Endothelial cell of umbilical vein (primary cell): ENCODE data around the gene DUOXA1. TPM values are rescaled to one million over a fixed set of nuclear protein-coding genes. Genes with fewer than 3 reads are reported as not detected.

Experiments used
- BruUV-seq: library from RNA; stranded (reverse); fragments of 400-500 nt; replicated peaks from 2 replicates; lab custom pipeline; 2021; lab: Mats Ljungman, UMichigan
- CTCF ChIA-PET: fragments of 300-600, 350-600 bp; sonication (Branson Sonifier 250); formaldehyde crosslinking; loops from one replicate; lab custom pipeline; 2021; ENCODE audit warnings: antibody characterized with exemption, inconsistent platforms; lab: Charles Lee
- POLR2A ChIA-PET: fragments of 300-600, 350-600 bp; sonication (Branson Sonifier 250); formaldehyde crosslinking; loops from one replicate; lab custom pipeline; 2021; ENCODE audit warnings: antibody characterized with exemption, inconsistent platforms; lab: Charles Lee
- DNase-seq: peaks from one replicate; pipeline ENCODE4 v3.0.0-alpha.2; 2011; ENCODE audit warnings: low read depth, low spot score
- FAIRE-seq: peaks from 2 replicates; lab custom pipeline; 2011; peaks lifted over from hg19 to GRCh38; lab: Jason Lieb, UNC
- H2AFZ ChIP-seq: 2 replicates; pipeline ENCODE4 v1.6.0; 2012; ENCODE audit warnings: low read depth, low read length, control low read depth, inconsistent platforms
- H3K27ac ChIP-seq: 2 replicates; pipeline ENCODE4 v1.5.1; 2011; ENCODE audit warnings: low read depth, mild to moderate bottlenecking, control low read depth, low read length, moderate library complexity; ENCODE audit not compliant: insufficient read depth
- H3K27me3 ChIP-seq, 2 experiments: 2 replicates each; pipeline versions ENCODE4 v1.6.0 to v1.6.1; 2011; ENCODE audit warnings: low read length in 2 of 2, mixed read lengths in 1 of 2; ENCODE audit not compliant: control insufficient read depth in 2 of 2, insufficient read depth in 2 of 2
- H3K36me3 ChIP-seq, 2 experiments: 2 replicates in 1 of 2; 3 replicates in 1 of 2; pipeline ENCODE4 v1.5.1; 2011; ENCODE audit warnings: low read length in 2 of 2, mild to moderate bottlenecking in 1 of 2, moderate library complexity in 1 of 2; ENCODE audit not compliant: control insufficient read depth in 2 of 2, insufficient read depth in 2 of 2; ENCODE audit errors: extremely low read depth in 1 of 2
- H3K4me1 ChIP-seq: 3 replicates; pipeline ENCODE4 v1.5.1; 2011; ENCODE audit warnings: mild to moderate bottlenecking, low read length; ENCODE audit not compliant: control insufficient read depth, insufficient read depth; ENCODE audit errors: extremely low read depth
- H3K4me2 ChIP-seq: 2 replicates; pipeline ENCODE4 v1.6.1; 2011; ENCODE audit warnings: low read length, control low read depth, mixed read lengths; ENCODE audit not compliant: insufficient read depth
- H3K4me3 ChIP-seq, 3 experiments: fragments of 200-600 bp in 1 of 3; sonication (generic), shearing (Covaris generic) in 1 of 3; replicated peaks in 1 of 3; 2 replicates each; pipeline ENCODE4 v1.5.1; 2011 to 2016; ENCODE audit warnings: control low read depth in 3 of 3, low read length in 3 of 3, mild to moderate bottlenecking in 2 of 3, inconsistent platforms in 1 of 3, low read depth in 1 of 3, moderate library complexity in 1 of 3; ENCODE audit not compliant: insufficient read depth in 1 of 3
- H3K79me2 ChIP-seq: 2 replicates; pipeline ENCODE4 v1.6.0; 2012; ENCODE audit warnings: low read length, inconsistent platforms; ENCODE audit not compliant: control insufficient read depth, insufficient read depth
- H3K9ac ChIP-seq: replicated peaks from 2 replicates; pipeline ENCODE3; 2011; ENCODE audit warnings: low read length, control low read depth; ENCODE audit not compliant: insufficient read depth; ENCODE audit errors: extremely low read depth
- H3K9me1 ChIP-seq: replicated peaks from 3 replicates; pipeline ENCODE4 v1.6.0; 2011; ENCODE audit warnings: mild to moderate bottlenecking, low read length; ENCODE audit not compliant: control insufficient read depth, insufficient read depth; ENCODE audit errors: extremely low read depth
- H3K9me3 ChIP-seq: replicated peaks from 2 replicates; pipeline ENCODE4 v1.5.1; 2012; ENCODE audit warnings: low read length, inconsistent platforms; ENCODE audit not compliant: control insufficient read depth, insufficient read depth
- H4K20me1 ChIP-seq: replicated peaks from 2 replicates; pipeline ENCODE3; 2011; ENCODE audit warnings: mild to moderate bottlenecking, low read length; ENCODE audit not compliant: control insufficient read depth, insufficient read depth; ENCODE audit errors: extremely low read depth
- CTCF ChIP-seq, 2 donors: IDR thresholded peaks; 1 replicate in 1 of 2; 2 replicates in 1 of 2; pipeline ENCODE4 v1.5.1; 2011; ENCODE audit warnings: low read length in 2 of 2, mild to moderate bottlenecking in 2 of 2, moderate library complexity in 2 of 2, control low read depth in 1 of 2, inconsistent platforms in 1 of 2, low read depth in 1 of 2; ENCODE audit not compliant: insufficient read depth in 1 of 2; ENCODE audit errors: extremely low read depth in 1 of 2
- EZH2 ChIP-seq: IDR thresholded peaks from 2 replicates; pipeline ENCODE4 v1.6.1; 2012; ENCODE audit warnings: borderline replicate concordance, low read depth, mild to moderate bottlenecking, moderate library complexity, low read length, inconsistent platforms; ENCODE audit not compliant: severe bottlenecking
- FOS ChIP-seq: IDR thresholded peaks from 2 replicates; pipeline ENCODE4 v1.6.1; 2011; ENCODE audit warnings: mild to moderate bottlenecking, low read length, moderate library complexity, borderline replicate concordance; ENCODE audit not compliant: insufficient read depth
- GATA2 ChIP-seq: IDR thresholded peaks from 2 replicates; pipeline ENCODE4 v1.7.0; 2011; ENCODE audit warnings: low read depth, mild to moderate bottlenecking, moderate library complexity, mixed read lengths, low read length; ENCODE audit not compliant: insufficient read length, insufficient read depth
- JUN ChIP-seq: IDR thresholded peaks from 2 replicates; pipeline ENCODE4 v1.6.1; 2011; ENCODE audit warnings: borderline replicate concordance, low read depth; ENCODE audit not compliant: insufficient read length, insufficient read depth
- MAX ChIP-seq: IDR thresholded peaks from 2 replicates; pipeline ENCODE4 v1.6.1; 2011; ENCODE audit not compliant: insufficient read depth, insufficient read length
- MYC ChIP-seq: IDR thresholded peaks from one replicate; pipeline ENCODE4 v1.6.1; 2011; ENCODE audit warnings: mild to moderate bottlenecking, low read depth, low read length
- POLR2A ChIP-seq: IDR thresholded peaks from 2 replicates; pipeline ENCODE4 v1.6.1; 2012; ENCODE audit warnings: low read depth, mild to moderate bottlenecking, control low read depth, low read length
- POLR2AphosphoS5 ChIP-seq: IDR thresholded peaks from 2 replicates; pipeline ENCODE4 v1.6.1; 2012; ENCODE audit warnings: low read depth, mild to moderate bottlenecking, control low read depth, low read length, moderate library complexity; ENCODE audit not compliant: insufficient read depth
- dilution Hi-C: fragments of 300-500 bp; cut with MboI; formaldehyde crosslinking; loops from one replicate; pipeline ENCODE4 v1.15.0; 2019; ENCODE audit warnings: low sequenced_read_pairs; ENCODE audit not compliant: extremely low pct_ligation_motif_present
- intact Hi-C: fragments of 100-400 bp; cut with micrococcal nuclease; formaldehyde crosslinking; loops from one replicate; pipeline ENCODE4 v1.10.0; 2022
- polyA plus RNA-seq, 4 experiments: library from polyadenylated mRNA; depleted of rRNA in 3 of 4; stranded (reverse) in 3 of 4; unstranded in 1 of 4; fragments of >200 nt; gene quantifications; 2 replicates each; pipeline versions ENCODE4 v1.2.1 to v1.2.3, GENCODE V29; 2011 to 2012; ENCODE audit warnings: missing spikeins in 1 of 4
- total RNA-seq: library from RNA; stranded (reverse); gene quantifications from 2 replicates; pipeline ENCODE4 v1.2.3, GENCODE V29; 2021

The DUOXA1 gene
- total and polyA plus RNA-seq, 2 donors (not counting 3 experiments of a cell fraction or from before 2014, with no cell fraction given), result 0.07 TPM; not detected in 1

GRCh38 chr15:45174577-45174976 is 44.9 kb upstream of the DUOXA1 start:
- POLR2A ChIA-PET, result no interaction called here
- CTCF ChIA-PET, result interaction anchor here (1.4 to 2.7 kb wide), 3 partner anchors 10 to 12 kb away, joined by 3 to 11 read pairs (median 5); no protein-coding TSS in a partner anchor

GRCh38 chr15:45174069-45174468 is 44.4 kb upstream of the DUOXA1 start:
- Histone ChIP-seq H3K27me3 (no peaks in the 10 kb centered on the region), H3K4me1 (no peaks in the 10 kb centered on the region), H3K4me3 (no peak overlapping the region), H3K4me2 (no peak overlapping the region), H3K79me2 (no peaks in the 10 kb centered on the region), H3K9me3 (no peaks in the 10 kb centered on the region), H4K20me1 (no peaks in the 10 kb centered on the region), H3K9ac (no peak overlapping the region), H2AFZ (no peak overlapping the region), H3K9me1 (no peaks in the 10 kb centered on the region), H3K27ac (no peak overlapping the region), H3K36me3 (no peaks in the 10 kb centered on the region)
- no TSS peak for BruUV-seq
- intact Hi-C loops (no loop called here), dilution Hi-C loops (no loop called here)
- ChIA-PET POLR2A (no interaction called here), CTCF (interaction anchor here (1.4 kb wide), 1 partner anchor 12 kb away, joined by 3 read pairs; no protein-coding TSS in a partner anchor)
- DNase-seq (no peak), FAIRE-seq (no peak)
- no peak for TF ChIP-seq MYC
- TF ChIP-seq CTCF (IDR thresholded peaks at IDR 0.05; ENCODE audit: extremely low read depth in 1 of 2, insufficient read depth in 1 of 2, low read depth in 1 of 2, low read length in 2 of 2), result no peak
- TF ChIP-seq GATA2, result no peak
- TF ChIP-seq EZH2, result no peak
- TF ChIP-seq JUN, result no peak
- TF ChIP-seq FOS, result no peak
- TF ChIP-seq POLR2AphosphoS5, result no peak
- TF ChIP-seq MAX, result no peak
- TF ChIP-seq POLR2A, result no peak

More at GRCh38 chr15:45174577-45174976, 44.9 kb upstream of the DUOXA1 start:
- Histone ChIP-seq H3K4me3 (no peak overlapping the region), H4K20me1 (no peaks in the 10 kb centered on the region), H2AFZ (no peak overlapping the region), H3K4me2 (no peak overlapping the region), H3K9me3 (no peaks in the 10 kb centered on the region), H3K27ac (no peak overlapping the region), H3K79me2 (no peaks in the 10 kb centered on the region), H3K27me3 (no peaks in the 10 kb centered on the region), H3K36me3 (no peaks in the 10 kb centered on the region), H3K9me1 (no peaks in the 10 kb centered on the region), H3K4me1 (no peaks in the 10 kb centered on the region), H3K9ac (no peak overlapping the region)
- FAIRE-seq (no peak), DNase-seq (no peak)
- no TSS peak for BruUV-seq
- dilution Hi-C loops, result no loop called here
- intact Hi-C loops, result no loop called here
- TF ChIP-seq MYC, result no peak
- TF ChIP-seq POLR2AphosphoS5, result no peak
